ENCODE results near the gene SAMD14. TPM values are rescaled to one million over a fixed set of nuclear protein-coding genes. Genes with fewer than 3 reads are reported as not detected.

The SAMD14 gene
- total and polyA plus RNA-seq, 2 experiments from 2014 or later, result 0.70 to 4.7 TPM

DNA sequence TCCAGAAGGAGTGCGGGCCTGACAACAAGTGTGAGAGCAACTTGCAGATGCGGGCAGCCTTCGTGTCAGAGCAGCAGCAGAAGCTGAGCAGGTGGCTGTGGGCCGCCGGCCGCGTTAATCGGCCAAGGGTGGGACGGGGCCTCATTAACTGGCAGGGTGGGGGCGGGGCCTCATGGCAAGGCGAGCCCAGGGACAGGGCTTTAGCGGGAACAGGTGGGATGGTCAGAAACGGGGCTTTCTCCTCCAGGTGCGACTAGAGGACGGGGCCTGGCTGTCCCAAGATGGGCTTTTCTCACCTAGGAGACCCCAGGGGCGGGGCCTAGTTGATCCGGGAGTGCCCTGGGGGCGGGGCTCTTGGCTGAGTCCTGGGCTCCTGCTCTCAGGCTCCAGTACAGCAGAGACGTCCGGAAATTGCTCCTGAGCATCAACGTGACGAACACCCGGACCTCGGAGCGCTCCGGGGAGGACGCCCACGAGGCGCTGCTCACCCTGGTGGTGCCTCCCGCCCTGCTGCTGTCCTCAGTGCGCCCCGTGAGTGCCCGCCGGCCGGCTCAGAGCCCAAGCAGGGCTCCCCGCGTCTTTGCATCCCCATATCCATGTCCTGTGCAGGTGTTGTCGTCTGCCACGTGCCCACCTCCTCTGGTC lies 53.2 kb downstream of the SAMD14 start:
- H3K27ac Mint-ChIP-seq, result no peak overlapping the region
- H3K4me1 ChIP-seq (ENCODE audit: insufficient read depth), result no peaks in the 10 kb centered on the region; the same call in 1 of the 2 replicates
- ATAC-seq, result peak; percentile 87
- no peak overlapping the region for H2AFZ ChIP-seq
- peaks cover 11% of the 10 kb centered on the region; the same call in 2 of the 3 replicates for H3K4me1 Mint-ChIP-seq
- no peaks in the 10 kb centered on the region; the same call in 2 of the 3 replicates for H3K9me3 Mint-ChIP-seq
- H3K79me2 ChIP-seq (replicated peaks; ENCODE audit: insufficient read depth), result no peaks in the 10 kb centered on the region
- DNase-seq (ENCODE audit: low spot score), result peak; percentile 90
- no peaks in the 10 kb centered on the region; the same call in 1 of the 2 replicates for H4K20me1 ChIP-seq (replicated peaks; ENCODE audit: insufficient read depth)
- H3K27me3 ChIP-seq (ENCODE audit: insufficient read depth), result no peaks in the 10 kb centered on the region
- peak overlapping the region; percentile 5; the same call in 1 of the 2 replicates for H3K4me2 ChIP-seq
- H3K36me3 ChIP-seq (ENCODE audit: insufficient read depth), result no peaks in the 10 kb centered on the region
- no peaks in the 10 kb centered on the region for H3F3A ChIP-seq (replicated peaks; ENCODE audit: low read depth)
- TF ChIP-seq ETS1 (IDR thresholded peaks at IDR 0.05) (no peak), NANOG (IDR thresholded peaks at IDR 0.05; ENCODE audit: borderline replicate concordance) (no peak)
- no peaks in the 10 kb centered on the region for H3K9me2 ChIP-seq (ENCODE audit: insufficient read depth)
- peak overlapping the region; percentile 32; the same call in 1 of the 2 replicates for H3K4me3 ChIP-seq
- 0 out of 2 replicates have a peak overlapping the region, but pooled peaks have one; percentile 14 for H3K27ac ChIP-seq (ENCODE audit: low read depth)
- H3K27me3 Mint-ChIP-seq (ENCODE audit: insufficient read depth, low read depth, poor library complexity), result no peaks in the 10 kb centered on the region
- peaks cover 26% of the 10 kb centered on the region for H3K36me3 Mint-ChIP-seq (ENCODE audit: low read depth)
- H3K4me3 Mint-ChIP-seq, result no peak overlapping the region

GRCh38 chr17:50076221-50076590 lies 53.8 kb downstream of the SAMD14 start:
- H3K27me3 Mint-ChIP-seq (ENCODE audit: insufficient read depth, low read depth, poor library complexity), result no peaks in the 10 kb centered on the region
- Histone ChIP-seq H3K9me2 (ENCODE audit: insufficient read depth) (no peaks in the 10 kb centered on the region), H3K79me2 (replicated peaks; ENCODE audit: insufficient read depth) (no peaks in the 10 kb centered on the region), H3K4me3 (no peak overlapping the region; the same call in 1 of the 2 replicates), H3K4me2 (peak overlapping the region; percentile 5; the same call in 1 of the 2 replicates), H4K20me1 (replicated peaks; ENCODE audit: insufficient read depth) (no peaks in the 10 kb centered on the region; the same call in 1 of the 2 replicates), H3K4me1 (ENCODE audit: insufficient read depth) (no peaks in the 10 kb centered on the region; the same call in 1 of the 2 replicates), H3F3A (replicated peaks; ENCODE audit: low read depth) (no peaks in the 10 kb centered on the region), H3K27me3 (ENCODE audit: insufficient read depth) (no peaks in the 10 kb centered on the region), H2AFZ (no peak overlapping the region), H3K36me3 (ENCODE audit: insufficient read depth) (no peaks in the 10 kb centered on the region), H3K27ac (ENCODE audit: low read depth) (no peak overlapping the region)
- peaks cover 27% of the 10 kb centered on the region for H3K36me3 Mint-ChIP-seq (ENCODE audit: low read depth)
- ATAC-seq (peak; percentile 35), DNase-seq (ENCODE audit: low spot score) (peak; percentile 26)
- no peak overlapping the region for H3K27ac Mint-ChIP-seq
- no peak for TF ChIP-seq ZNF331 (CRISPR knock-in tag; IDR thresholded peaks at IDR 0.05; ENCODE audit: low read depth)
- TF ChIP-seq EZH2phosphoT487 (IDR thresholded peaks at IDR 0.05; ENCODE audit: unreplicated experiment), result no peak
- TF ChIP-seq EZH2 (IDR thresholded peaks at IDR 0.05; ENCODE audit: low read depth, unreplicated experiment), result no peak
- TF ChIP-seq, protein P1, sequence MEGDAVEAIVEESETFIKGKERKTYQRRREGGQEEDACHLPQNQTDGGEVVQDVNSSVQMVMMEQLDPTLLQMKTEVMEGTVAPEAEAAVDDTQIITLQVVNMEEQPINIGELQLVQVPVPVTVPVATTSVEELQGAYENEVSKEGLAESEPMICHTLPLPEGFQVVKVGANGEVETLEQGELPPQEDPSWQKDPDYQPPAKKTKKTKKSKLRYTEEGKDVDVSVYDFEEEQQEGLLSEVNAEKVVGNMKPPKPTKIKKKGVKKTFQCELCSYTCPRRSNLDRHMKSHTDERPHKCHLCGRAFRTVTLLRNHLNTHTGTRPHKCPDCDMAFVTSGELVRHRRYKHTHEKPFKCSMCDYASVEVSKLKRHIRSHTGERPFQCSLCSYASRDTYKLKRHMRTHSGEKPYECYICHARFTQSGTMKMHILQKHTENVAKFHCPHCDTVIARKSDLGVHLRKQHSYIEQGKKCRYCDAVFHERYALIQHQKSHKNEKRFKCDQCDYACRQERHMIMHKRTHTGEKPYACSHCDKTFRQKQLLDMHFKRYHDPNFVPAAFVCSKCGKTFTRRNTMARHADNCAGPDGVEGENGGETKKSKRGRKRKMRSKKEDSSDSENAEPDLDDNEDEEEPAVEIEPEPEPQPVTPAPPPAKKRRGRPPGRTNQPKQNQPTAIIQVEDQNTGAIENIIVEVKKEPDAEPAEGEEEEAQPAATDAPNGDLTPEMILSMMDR (conservative IDR thresholded peaks at IDR 0.05; ENCODE audit: low read depth in 2 of 2), result no peak
- no peak for TF ChIP-seq ETS1 (IDR thresholded peaks at IDR 0.05)
- no peak for TF ChIP-seq NANOG (IDR thresholded peaks at IDR 0.05; ENCODE audit: borderline replicate concordance)
- no peak for TF ChIP-seq REST (IDR thresholded peaks at IDR 0.05; ENCODE audit: unreplicated experiment)
- no peaks in the 10 kb centered on the region; the same call in 2 of the 3 replicates for H3K9me3 Mint-ChIP-seq
- peaks cover 11% of the 10 kb centered on the region; the same call in 2 of the 3 replicates for H3K4me1 Mint-ChIP-seq
- H3K4me3 Mint-ChIP-seq, result no peak overlapping the region

All from GM23338 (cell line).